Neural progenitor cell (in vitro differentiated cells): ENCODE measurements around the gene BTBD9.

Experiments used
- EZH2 ChIP-seq: fragments of 200-600 bp; sonication (generic); IDR thresholded peaks from 2 replicates; pipeline ENCODE4 v1.6.1; 2017; ENCODE audit warnings: antibody characterized with exemption, mild to moderate bottlenecking, moderate library complexity
- TF ChIP-seq, protein P1 (sequence below): fragments of 200-600 bp; sonication (generic); IDR thresholded peaks from 2 replicates; pipeline ENCODE4 v1.5.1; 2017; ENCODE audit warnings: antibody characterized with exemption, mild to moderate bottlenecking

DNA sequence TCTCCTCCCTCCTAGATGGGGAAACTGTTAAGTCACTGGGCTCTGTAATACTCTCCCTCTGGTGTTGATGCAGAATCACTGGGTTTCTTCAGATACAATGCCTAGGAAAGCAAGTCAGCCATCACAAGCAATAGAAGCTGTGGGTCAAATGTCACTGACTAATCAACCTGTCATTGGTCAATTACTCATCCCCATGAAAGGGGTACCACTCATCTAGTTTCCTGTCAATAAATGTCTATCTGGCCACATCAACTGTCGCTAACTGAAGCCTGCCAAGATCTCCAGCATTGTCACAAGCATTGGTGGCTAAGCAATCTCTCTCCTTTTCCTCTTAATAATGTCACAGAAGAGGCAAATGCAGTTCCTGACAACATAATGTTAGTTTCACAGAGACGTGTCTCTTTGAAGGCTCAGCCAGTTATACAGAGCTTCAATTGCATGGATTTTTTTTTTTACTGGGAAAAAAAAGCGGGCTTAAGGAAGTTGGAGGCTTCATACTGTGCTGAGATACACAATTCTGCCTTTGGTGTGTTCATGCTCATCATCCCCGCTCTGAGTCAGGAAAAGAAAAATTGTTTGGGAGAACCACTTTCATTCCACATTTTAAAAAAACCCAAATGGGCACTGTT lies 355.9 kb downstream of the BTBD9 start:
- TF ChIP-seq, protein P1, sequence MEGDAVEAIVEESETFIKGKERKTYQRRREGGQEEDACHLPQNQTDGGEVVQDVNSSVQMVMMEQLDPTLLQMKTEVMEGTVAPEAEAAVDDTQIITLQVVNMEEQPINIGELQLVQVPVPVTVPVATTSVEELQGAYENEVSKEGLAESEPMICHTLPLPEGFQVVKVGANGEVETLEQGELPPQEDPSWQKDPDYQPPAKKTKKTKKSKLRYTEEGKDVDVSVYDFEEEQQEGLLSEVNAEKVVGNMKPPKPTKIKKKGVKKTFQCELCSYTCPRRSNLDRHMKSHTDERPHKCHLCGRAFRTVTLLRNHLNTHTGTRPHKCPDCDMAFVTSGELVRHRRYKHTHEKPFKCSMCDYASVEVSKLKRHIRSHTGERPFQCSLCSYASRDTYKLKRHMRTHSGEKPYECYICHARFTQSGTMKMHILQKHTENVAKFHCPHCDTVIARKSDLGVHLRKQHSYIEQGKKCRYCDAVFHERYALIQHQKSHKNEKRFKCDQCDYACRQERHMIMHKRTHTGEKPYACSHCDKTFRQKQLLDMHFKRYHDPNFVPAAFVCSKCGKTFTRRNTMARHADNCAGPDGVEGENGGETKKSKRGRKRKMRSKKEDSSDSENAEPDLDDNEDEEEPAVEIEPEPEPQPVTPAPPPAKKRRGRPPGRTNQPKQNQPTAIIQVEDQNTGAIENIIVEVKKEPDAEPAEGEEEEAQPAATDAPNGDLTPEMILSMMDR = no peak
- TF ChIP-seq EZH2 = no peak
